Activated naive CD8-positive, alpha-beta T cell treated with anti-CD3 and anti-CD28 coated beads, Interleukin-2, amount 10 ng/mL, durations not matched to agents 7 days and 5 days (primary cell): ENCODE results near the gene ACTN1. TPM values are rescaled to one million over a fixed set of nuclear protein-coding genes. Genes with fewer than 3 reads are reported as not detected.

ENCODE experiments used
- ATAC-seq: fragments of 150-1000 bp; cut with Tn5 transposase; one replicate; pipeline ENCODE4 v1.10.0; 2021; ENCODE audit warnings: low read depth, moderate library complexity
- POLR2A ChIA-PET: fragments of 350-600 bp; sonication (Branson Sonifier 250); formaldehyde crosslinking; loops from one replicate; lab custom pipeline; 2021; ENCODE audit warnings: antibody characterized with exemption; lab: Charles Lee
- DNase-seq: peaks from one replicate; pipeline ENCODE4 v3.0.0; 2021
- H3K27ac Mint-ChIP-seq: one replicate; pipeline ENCODE4 v1.8.0; 2022; ENCODE audit warnings: mild to moderate bottlenecking, mixed read lengths
- H3K27me3 Mint-ChIP-seq: one replicate; pipeline ENCODE4 v1.8.0; 2022; ENCODE audit warnings: mild to moderate bottlenecking, moderate library complexity, mixed read lengths
- H3K36me3 Mint-ChIP-seq: one replicate; pipeline ENCODE4 v1.8.0; 2021; ENCODE audit warnings: mild to moderate bottlenecking, mixed read lengths
- H3K4me1 Mint-ChIP-seq: one replicate; pipeline ENCODE4 v1.8.0; 2021; ENCODE audit warnings: mixed read lengths
- H3K4me3 Mint-ChIP-seq: one replicate; pipeline ENCODE4 v1.8.0; 2022; ENCODE audit warnings: mild to moderate bottlenecking, moderate library complexity, mixed read lengths
- H3K9me3 Mint-ChIP-seq: one replicate; pipeline ENCODE4 v1.8.0; 2021; ENCODE audit warnings: mixed read lengths
- total RNA-seq, 2 experiments: library from RNA; stranded (reverse); gene quantifications; one replicate each; pipeline ENCODE4 v1.2.3, GENCODE V29; 2021

Gene ACTN1
- total RNA-seq, 2 experiments from 2014 or later: 63.8 to 71.5 TPM

DNA sequence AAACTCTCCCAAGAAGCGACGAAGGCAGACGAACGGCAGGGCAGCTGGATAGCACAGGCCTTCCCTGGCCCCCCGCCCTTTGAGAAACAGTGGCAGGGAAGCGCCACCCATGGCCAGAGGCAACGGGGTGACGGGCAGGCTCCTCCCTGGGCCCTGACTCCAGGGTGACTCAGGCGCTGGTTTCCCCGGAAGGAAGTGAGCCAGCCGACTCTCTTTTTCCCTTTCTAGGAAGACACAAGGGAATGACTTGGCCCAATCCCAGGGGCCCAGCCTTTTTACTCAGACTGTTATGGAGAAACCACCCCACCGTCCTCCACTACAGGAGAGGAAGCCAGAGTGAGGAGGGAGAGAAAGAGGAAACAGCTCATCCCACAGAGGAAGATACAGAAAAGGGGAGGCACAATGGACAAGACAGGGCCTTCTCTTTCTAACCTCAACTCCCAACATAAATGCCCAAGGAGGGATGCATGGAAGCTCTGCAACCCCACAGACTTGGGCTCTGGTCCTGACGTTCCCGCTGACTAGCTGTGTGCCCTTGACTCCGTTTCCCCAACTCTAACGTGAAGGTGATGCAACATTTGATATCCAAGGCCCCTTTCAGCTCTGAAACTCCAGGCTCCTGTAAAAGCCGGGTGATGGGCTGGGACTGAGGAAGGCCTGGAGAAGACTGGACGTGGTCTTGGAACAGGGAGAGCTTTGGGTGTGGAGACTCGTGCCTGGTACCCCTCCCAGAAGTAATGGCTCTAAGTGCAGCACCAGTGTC is 27.9 kb downstream of the ACTN1 start:
- H3K4me1 Mint-ChIP-seq: peaks cover 67% of the 10 kb centered on the region
- H3K36me3 Mint-ChIP-seq: peaks cover 5% of the 10 kb centered on the region
- POLR2A ChIA-PET: interaction anchor here (1.0 to 3.0 kb wide), 3 partner anchors 12 to 26 kb away, joined by 3 to 11 read pairs (median 4); no protein-coding TSS in a partner anchor
- H3K9me3 Mint-ChIP-seq: no peaks in the 10 kb centered on the region
- no peak overlapping the region for H3K4me3 Mint-ChIP-seq
- H3K27me3 Mint-ChIP-seq: no peaks in the 10 kb centered on the region
- peak overlapping the region; percentile 38 for H3K27ac Mint-ChIP-seq
- DNase-seq (no peak), ATAC-seq (no peak)

- POLR2A ChIA-PET: interaction anchor here (1.0 kb wide), 1 partner anchor 13 kb away, joined by 4 read pairs; no protein-coding TSS in a partner anchor
- Mint-ChIP-seq H3K36me3 (peaks cover 3% of the 10 kb centered on the region), H3K4me3 (no peak overlapping the region), H3K27ac (no peak overlapping the region), H3K9me3 (no peaks in the 10 kb centered on the region), H3K27me3 (no peaks in the 10 kb centered on the region), H3K4me1 (peaks cover 66% of the 10 kb centered on the region)
- no peak for DNase-seq
- no peak for ATAC-seq
Observed at GRCh38 chr14:68950111-68950510, 29.0 kb downstream of the ACTN1 start.

DNA sequence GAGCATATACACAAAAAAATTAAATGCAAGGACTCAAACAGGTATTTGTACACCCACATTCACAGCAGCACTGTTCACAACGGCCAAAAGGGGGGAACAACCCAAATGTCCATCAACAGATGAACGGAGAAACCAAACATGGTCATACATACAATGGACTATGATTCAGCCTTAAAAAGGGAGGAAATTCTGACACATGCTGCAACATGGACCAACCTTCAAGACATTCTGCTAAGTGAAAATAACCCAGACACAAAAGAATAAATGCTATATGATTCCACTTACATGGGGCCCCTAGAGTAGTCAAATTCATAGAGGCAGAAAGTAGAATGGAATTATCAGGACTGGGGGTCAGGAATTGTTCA is 29.5 kb downstream of the ACTN1 start:
- no peak overlapping the region for H3K27ac Mint-ChIP-seq
- H3K27me3 Mint-ChIP-seq: no peaks in the 10 kb centered on the region
- DNase-seq: no peak
- H3K4me3 Mint-ChIP-seq: no peak overlapping the region
- ATAC-seq: no peak
- H3K9me3 Mint-ChIP-seq: no peaks in the 10 kb centered on the region
- H3K36me3 Mint-ChIP-seq: no peaks in the 10 kb centered on the region
- H3K4me1 Mint-ChIP-seq: peaks cover 63% of the 10 kb centered on the region
- POLR2A ChIA-PET: interaction anchor here (0.9 kb wide), 1 partner anchor 21 kb away, joined by 3 read pairs; no protein-coding TSS in a partner anchor

GRCh38 chr14:68948686-68949600 is 30.2 kb downstream of the ACTN1 start:
- peaks cover 63% of the 10 kb centered on the region for H3K4me1 Mint-ChIP-seq
- DNase-seq (no peak), ATAC-seq (no peak)
- peak overlapping the region; percentile 39 for H3K4me3 Mint-ChIP-seq
- H3K36me3 Mint-ChIP-seq: no peaks in the 10 kb centered on the region
- H3K27me3 Mint-ChIP-seq: no peaks in the 10 kb centered on the region
- POLR2A ChIA-PET: interaction anchor here (0.7 to 2.3 kb wide), 5 partner anchors 10 to 29 kb away, joined by 3 to 7 read pairs (median 5); no protein-coding TSS in a partner anchor
- peak overlapping the region; percentile 49 for H3K27ac Mint-ChIP-seq
- no peaks in the 10 kb centered on the region for H3K9me3 Mint-ChIP-seq

GRCh38 chr14:68947802-68948201 is 31.3 kb downstream of the ACTN1 start:
- no peak for ATAC-seq
- Mint-ChIP-seq H3K4me1 (peaks cover 57% of the 10 kb centered on the region), H3K9me3 (no peaks in the 10 kb centered on the region), H3K4me3 (no peak overlapping the region), H3K36me3 (no peaks in the 10 kb centered on the region), H3K27ac (no peak overlapping the region), H3K27me3 (no peaks in the 10 kb centered on the region)
- DNase-seq: no peak
- POLR2A ChIA-PET: interaction anchor here (1.3 to 2.3 kb wide), 3 partner anchors 9 to 30 kb away, joined by 3 to 7 read pairs (median 6); no protein-coding TSS in a partner anchor

- Mint-ChIP-seq H3K4me1 (peaks cover 52% of the 10 kb centered on the region), H3K4me3 (no peak overlapping the region), H3K27me3 (no peaks in the 10 kb centered on the region), H3K9me3 (no peaks in the 10 kb centered on the region), H3K36me3 (no peaks in the 10 kb centered on the region), H3K27ac (peak overlapping the region; percentile 5)
- no peak for DNase-seq
- ATAC-seq: no peak
- POLR2A ChIA-PET: interaction anchor here (1.2 to 1.5 kb wide), 2 partner anchors 23 to 31 kb away, joined by 3 read pairs; no protein-coding TSS in a partner anchor
Observed at GRCh38 chr14:68946489-68946822, 32.6 kb downstream of the ACTN1 start.

GRCh38 chr14:68945585-68946488 is 33.3 kb downstream of the ACTN1 start:
- Mint-ChIP-seq H3K27me3 (no peaks in the 10 kb centered on the region), H3K36me3 (no peaks in the 10 kb centered on the region), H3K4me1 (peaks cover 47% of the 10 kb centered on the region), H3K27ac (peak overlapping the region; percentile 59), H3K9me3 (no peaks in the 10 kb centered on the region), H3K4me3 (no peak overlapping the region)
- ATAC-seq (peak; percentile 17), DNase-seq (no peak)
- POLR2A ChIA-PET: interaction anchor here (1.2 to 1.5 kb wide), 2 partner anchors 24 to 31 kb away, joined by 3 read pairs; no protein-coding TSS in a partner anchor

DNA sequence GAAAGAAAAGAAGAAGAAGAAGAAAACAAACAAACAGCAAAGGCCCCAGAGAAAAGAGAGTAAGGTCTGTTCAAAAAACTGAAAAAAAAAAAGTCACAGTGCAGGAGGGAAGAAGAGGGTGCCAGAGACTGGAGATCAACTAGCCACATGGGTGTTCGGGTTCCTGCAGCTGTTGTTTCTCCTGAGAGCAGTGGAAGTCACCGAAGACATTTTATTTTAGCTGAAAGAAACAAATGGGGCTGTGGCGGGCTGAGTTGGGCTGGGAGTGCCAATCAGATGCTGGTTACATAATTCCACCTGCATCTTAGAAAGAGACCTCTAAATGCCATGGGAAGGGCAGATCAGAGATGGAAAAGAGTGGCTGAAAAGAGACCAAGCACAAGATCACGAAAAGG is 33.9 kb downstream of the ACTN1 start:
- Mint-ChIP-seq H3K9me3 (no peaks in the 10 kb centered on the region), H3K4me3 (no peak overlapping the region), H3K4me1 (peaks cover 48% of the 10 kb centered on the region), H3K27ac (peak overlapping the region; percentile 59), H3K36me3 (no peaks in the 10 kb centered on the region), H3K27me3 (no peaks in the 10 kb centered on the region)
- POLR2A ChIA-PET: interaction anchor here (0.6 to 1.5 kb wide), 3 partner anchors 12 to 32 kb away, joined by 3 read pairs; no protein-coding TSS in a partner anchor
- DNase-seq (no peak), ATAC-seq (no peak)

GRCh38 chr14:68944162-68944561 is 34.9 kb downstream of the ACTN1 start:
- H3K27ac Mint-ChIP-seq: no peak overlapping the region
- no peak for ATAC-seq

DNA sequence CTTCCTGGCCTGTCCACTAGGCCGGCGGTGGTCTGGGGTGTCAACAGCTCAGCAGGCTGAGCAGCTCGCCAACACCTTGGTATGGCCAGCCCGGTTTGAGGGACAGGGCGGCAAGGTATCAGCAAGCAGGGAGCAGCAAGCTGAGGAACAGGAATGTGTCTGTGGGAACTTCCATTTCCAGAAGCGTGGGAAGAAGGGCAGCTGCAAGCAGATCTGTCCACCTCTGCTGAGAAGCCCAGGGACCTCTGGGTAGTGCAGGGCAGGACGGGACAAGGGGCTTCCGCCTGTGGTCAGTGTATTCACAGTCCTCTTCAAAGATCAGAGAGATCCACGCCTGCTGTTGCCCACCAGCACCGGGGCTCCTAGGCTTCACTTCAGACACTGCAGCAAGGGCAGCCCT is 36.0 kb downstream of the ACTN1 start:
- ATAC-seq: no peak
- no peak overlapping the region for H3K27ac Mint-ChIP-seq
- peaks cover 51% of the 10 kb centered on the region for H3K4me1 Mint-ChIP-seq
- no peaks in the 10 kb centered on the region for H3K27me3 Mint-ChIP-seq
- POLR2A ChIA-PET: no interaction called here
- no peaks in the 10 kb centered on the region for H3K9me3 Mint-ChIP-seq
- H3K36me3 Mint-ChIP-seq: no peaks in the 10 kb centered on the region
- no peak overlapping the region for H3K4me3 Mint-ChIP-seq
- no peak for DNase-seq

More at GRCh38 chr14:68944162-68944561, 34.9 kb downstream of the ACTN1 start:
- Mint-ChIP-seq H3K9me3 (no peaks in the 10 kb centered on the region), H3K36me3 (no peaks in the 10 kb centered on the region), H3K4me3 (no peak overlapping the region), H3K27me3 (no peaks in the 10 kb centered on the region), H3K4me1 (peaks cover 48% of the 10 kb centered on the region)
- DNase-seq: no peak
- POLR2A ChIA-PET: no interaction called here

GRCh38 chr14:68942296-68943035 is 36.6 kb downstream of the ACTN1 start:
- Mint-ChIP-seq H3K36me3 (no peaks in the 10 kb centered on the region), H3K27me3 (no peaks in the 10 kb centered on the region), H3K27ac (no peak overlapping the region), H3K9me3 (no peaks in the 10 kb centered on the region), H3K4me1 (peaks cover 53% of the 10 kb centered on the region), H3K4me3 (no peak overlapping the region)
- ATAC-seq (no peak), DNase-seq (no peak)
- POLR2A ChIA-PET: no interaction called here

- H3K27me3 Mint-ChIP-seq: no peaks in the 10 kb centered on the region
- DNase-seq (no peak), ATAC-seq (no peak)
- no peak overlapping the region for H3K27ac Mint-ChIP-seq
- H3K4me1 Mint-ChIP-seq: peaks cover 47% of the 10 kb centered on the region
- POLR2A ChIA-PET: no interaction called here
- H3K9me3 Mint-ChIP-seq: no peaks in the 10 kb centered on the region
- no peak overlapping the region for H3K4me3 Mint-ChIP-seq
- H3K36me3 Mint-ChIP-seq: no peaks in the 10 kb centered on the region
Observed at GRCh38 chr14:68941820-68942219, 37.3 kb downstream of the ACTN1 start.
